Brain microvascular endothelial cell (primary cell): Measurements from ENCODE around the gene JCAD.

ENCODE experiments used
- DNase-seq: peaks from one replicate; pipeline ENCODE4 v3.0.0-alpha.2; 2020
- H3K27ac ChIP-seq: fragments of 250-450 bp; sonication (Bioruptor Pico); 2 replicates; pipeline ENCODE4 v1.5.1; 2020; ENCODE audit warnings: mild to moderate bottlenecking, moderate library complexity
- H3K27me3 ChIP-seq: fragments of 250-450 bp; sonication (Bioruptor Pico); replicated peaks from 2 replicates; pipeline ENCODE4 v1.5.1; 2020; ENCODE audit warnings: mild to moderate bottlenecking
- H3K36me3 ChIP-seq: fragments of 250-450 bp; sonication (Bioruptor Pico); replicated peaks from 2 replicates; pipeline ENCODE4 v1.5.1; 2020; ENCODE audit warnings: mild to moderate bottlenecking
- H3K4me3 ChIP-seq: 2 replicates; pipeline ENCODE4 v1.5.1; 2011; ENCODE audit warnings: low read depth, mild to moderate bottlenecking, control low read depth, low read length, moderate library complexity
- in situ Hi-C: cut with HindIII; loops from 2 replicates; pipeline ENCODE4 v1.10.0; 2017; ENCODE audit warnings: low sequenced_read_pairs, low pct_ligation_motif_present
- TF ChIP-seq, protein P1 (sequence below): IDR thresholded peaks from 2 replicates; pipeline ENCODE4 v1.5.1; 2011; ENCODE audit warnings: low read depth, mild to moderate bottlenecking, moderate library complexity, low read length, control low read depth, inconsistent platforms; ENCODE audit errors: missing control alignments

JCAD gene

DNA sequence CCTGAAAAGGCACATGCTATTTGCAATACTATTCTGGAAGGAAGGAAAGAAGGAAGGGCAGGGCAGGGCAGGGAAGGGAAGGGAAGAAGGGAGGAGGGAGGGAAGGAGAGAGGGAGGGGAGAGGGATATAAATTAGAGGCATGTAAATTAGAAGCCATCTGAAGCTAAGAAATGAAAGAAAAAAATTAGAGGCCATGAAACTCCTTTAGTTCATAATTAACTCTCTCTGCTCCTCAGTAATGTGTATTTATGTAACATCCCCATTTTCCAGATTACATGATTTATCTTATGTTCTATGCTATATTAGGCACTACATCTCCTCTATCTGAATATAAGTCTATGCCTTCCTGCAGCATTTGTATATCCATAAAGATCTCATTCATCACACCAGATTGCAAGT is 12.7 kb upstream of the JCAD start:
- Histone ChIP-seq H3K36me3 (no peaks in the 10 kb centered on the region), H3K27ac (no peak overlapping the region), H3K4me3 (no peak overlapping the region), H3K27me3 (no peaks in the 10 kb centered on the region)
- in situ Hi-C loops: no loop called here
- TF ChIP-seq, protein P1, sequence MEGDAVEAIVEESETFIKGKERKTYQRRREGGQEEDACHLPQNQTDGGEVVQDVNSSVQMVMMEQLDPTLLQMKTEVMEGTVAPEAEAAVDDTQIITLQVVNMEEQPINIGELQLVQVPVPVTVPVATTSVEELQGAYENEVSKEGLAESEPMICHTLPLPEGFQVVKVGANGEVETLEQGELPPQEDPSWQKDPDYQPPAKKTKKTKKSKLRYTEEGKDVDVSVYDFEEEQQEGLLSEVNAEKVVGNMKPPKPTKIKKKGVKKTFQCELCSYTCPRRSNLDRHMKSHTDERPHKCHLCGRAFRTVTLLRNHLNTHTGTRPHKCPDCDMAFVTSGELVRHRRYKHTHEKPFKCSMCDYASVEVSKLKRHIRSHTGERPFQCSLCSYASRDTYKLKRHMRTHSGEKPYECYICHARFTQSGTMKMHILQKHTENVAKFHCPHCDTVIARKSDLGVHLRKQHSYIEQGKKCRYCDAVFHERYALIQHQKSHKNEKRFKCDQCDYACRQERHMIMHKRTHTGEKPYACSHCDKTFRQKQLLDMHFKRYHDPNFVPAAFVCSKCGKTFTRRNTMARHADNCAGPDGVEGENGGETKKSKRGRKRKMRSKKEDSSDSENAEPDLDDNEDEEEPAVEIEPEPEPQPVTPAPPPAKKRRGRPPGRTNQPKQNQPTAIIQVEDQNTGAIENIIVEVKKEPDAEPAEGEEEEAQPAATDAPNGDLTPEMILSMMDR: no peak
- DNase-seq: no peak

DNA sequence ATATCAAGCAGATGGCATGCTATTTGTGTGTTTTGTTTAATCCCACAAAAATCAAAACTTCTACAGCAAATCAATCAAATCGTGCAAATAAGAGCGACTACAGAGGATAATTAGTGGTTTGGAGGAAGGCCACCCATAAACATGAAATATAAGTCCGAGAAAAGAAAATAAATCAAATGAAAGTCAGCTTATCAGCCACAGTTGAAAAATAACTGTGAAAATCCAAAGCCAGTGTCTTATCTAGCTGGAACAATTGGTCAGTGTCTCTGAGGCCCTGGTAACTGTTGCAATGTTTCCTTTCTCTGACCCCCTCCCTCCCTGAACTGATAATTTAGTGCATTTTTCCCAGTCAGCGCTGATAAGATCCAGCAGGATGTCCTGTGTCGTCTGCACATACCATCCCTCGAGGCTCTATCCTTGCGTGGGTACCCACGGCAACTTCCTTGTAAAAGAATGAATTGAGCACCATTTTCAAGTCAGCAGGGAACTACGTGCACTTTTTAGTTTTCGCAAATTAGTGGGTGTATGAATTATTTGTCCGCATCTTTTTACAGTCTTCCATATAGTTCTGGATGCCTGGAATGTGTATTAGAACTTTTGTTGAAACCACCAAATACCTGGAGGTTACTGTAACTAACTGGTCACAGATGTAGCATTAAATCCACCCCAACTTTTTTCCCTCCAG is 10.8 kb upstream of the JCAD start:
- in situ Hi-C loops: no loop called here
- peak; percentile 41 for DNase-seq
- TF ChIP-seq, protein P1: no peak
- Histone ChIP-seq H3K27me3 (no peaks in the 10 kb centered on the region), H3K4me3 (no peak overlapping the region), H3K27ac (no peak overlapping the region), H3K36me3 (no peaks in the 10 kb centered on the region)

DNA sequence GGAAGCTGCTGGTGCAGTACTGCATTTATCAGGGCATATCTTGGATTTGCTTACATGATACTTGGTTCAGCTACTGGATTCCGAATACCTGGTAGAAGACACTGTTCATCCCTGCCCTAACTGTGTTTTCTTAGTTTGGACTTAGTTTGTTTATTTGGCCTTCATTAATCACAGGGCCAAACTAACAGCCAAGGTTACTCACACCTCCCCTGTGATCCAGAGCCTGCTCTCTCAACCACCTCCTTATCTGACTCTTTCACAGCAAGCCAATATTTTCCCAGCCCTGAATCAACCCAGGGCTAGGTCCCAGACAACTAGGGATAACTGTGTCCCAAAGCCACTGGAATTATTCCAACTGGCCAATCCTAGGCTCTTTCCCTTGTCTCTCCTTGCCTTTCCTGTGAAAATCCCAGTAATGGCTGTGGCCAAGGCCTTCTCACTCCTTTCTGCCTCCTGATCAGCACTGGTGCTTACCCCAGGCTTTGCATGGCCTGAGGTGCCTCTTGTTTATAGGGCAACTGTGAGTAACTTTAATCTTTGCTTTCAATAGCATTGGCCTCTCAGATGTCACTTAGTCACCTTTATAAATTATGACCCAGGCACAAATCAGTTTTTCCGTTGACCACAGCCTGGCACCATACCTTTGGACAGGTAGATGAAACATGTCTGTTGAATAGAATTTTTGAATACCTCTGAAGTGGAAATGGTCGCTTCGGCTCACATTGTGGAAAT is 9.3 kb upstream of the JCAD start:
- no peak overlapping the region for H3K4me3 ChIP-seq
- H3K27me3 ChIP-seq: no peaks in the 10 kb centered on the region
- no peaks in the 10 kb centered on the region for H3K36me3 ChIP-seq
- H3K27ac ChIP-seq: no peak overlapping the region
- DNase-seq: no peak
- in situ Hi-C loops: no loop called here
- TF ChIP-seq, protein P1: no peak

DNA sequence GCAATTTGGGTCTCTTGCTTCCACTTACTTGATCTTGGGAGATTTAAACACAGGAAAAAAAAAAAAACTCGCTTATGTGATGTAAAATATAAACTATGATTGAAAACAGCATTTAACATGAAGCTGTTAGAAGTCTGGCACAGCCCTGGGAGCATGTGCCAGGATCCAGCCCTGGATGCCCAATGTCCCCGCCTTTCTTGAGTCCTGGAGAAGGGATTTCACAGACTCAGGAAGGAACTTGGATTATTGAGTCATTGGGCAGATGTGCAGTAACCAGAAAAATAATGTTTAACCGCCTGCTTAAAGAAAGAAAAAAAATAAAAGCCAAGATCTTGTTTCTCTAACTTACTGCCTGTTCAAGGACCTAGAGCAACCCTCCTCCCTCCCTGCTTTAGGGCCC is 3.7 kb upstream of the JCAD start:
- Histone ChIP-seq H3K27ac (no peak overlapping the region), H3K27me3 (no peaks in the 10 kb centered on the region), H3K4me3 (no peak overlapping the region), H3K36me3 (no peaks in the 10 kb centered on the region)
- in situ Hi-C loops: no loop called here
- no peak for DNase-seq
- TF ChIP-seq, protein P1: no peak

DNA sequence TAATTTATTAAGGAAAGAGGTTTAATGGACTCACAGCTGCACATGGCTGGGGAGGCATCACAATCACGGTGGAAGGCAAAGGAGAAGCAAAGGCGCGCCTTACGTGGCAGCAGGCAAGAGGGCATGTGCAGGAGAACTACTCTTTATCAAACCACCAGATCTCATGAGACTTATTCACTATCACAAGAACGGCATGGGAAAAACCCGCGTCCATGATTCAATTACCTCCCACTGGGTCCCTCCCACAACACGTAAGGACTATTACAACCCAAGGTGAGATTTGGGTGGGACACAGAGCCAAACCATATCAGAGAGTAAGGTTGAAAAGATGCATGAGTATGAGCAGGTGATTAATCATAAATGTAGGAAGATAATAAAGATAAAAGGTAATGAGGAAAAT is 3.2 kb upstream of the JCAD start:
- Histone ChIP-seq H3K36me3 (no peaks in the 10 kb centered on the region), H3K4me3 (no peak overlapping the region), H3K27me3 (no peaks in the 10 kb centered on the region), H3K27ac (peak overlapping the region; percentile 52)
- no peak for DNase-seq
- in situ Hi-C loops: no loop called here
- TF ChIP-seq, protein P1: no peak
